Common myeloid progenitor, CD34-positive (primary cell): ENCODE measurements around the gene PA2G4.
"Not testable (repeated sequence)": the region's sequence is repeated elsewhere in the genome, so short reads cannot be mapped to it uniquely, and the experiment has no call there.

ENCODE experiments used
- CTCF ChIA-PET: fragments of 350-600 bp; sonication (Branson Sonifier 250); formaldehyde crosslinking; loops from one replicate; lab custom pipeline; 2021; ENCODE audit warnings: antibody characterized with exemption; lab: Charles Lee
- POLR2A ChIA-PET: fragments of 350-600 bp; sonication (Branson Sonifier 250); formaldehyde crosslinking; loops from one replicate; lab custom pipeline; 2021; ENCODE audit warnings: antibody characterized with exemption; lab: Charles Lee
- DNase-seq, 3 donors: peaks; one replicate each; pipeline versions ENCODE4 v3.0.0 to v3.0.0-alpha.2; 2013
- H3K27ac ChIP-seq, 2 experiments: 1 replicate in 1 of 2; 2 replicates in 1 of 2; pipeline ENCODE4 v1.7.0; 2013; ENCODE audit warnings: inconsistent platforms in 2 of 2, low read length in 2 of 2, mild to moderate bottlenecking in 2 of 2, low read depth in 1 of 2, moderate library complexity in 1 of 2; ENCODE audit not compliant: severe bottlenecking in 2 of 2, insufficient read depth in 1 of 2, poor library complexity in 1 of 2
- H3K27me3 ChIP-seq, 5 experiments: replicated peaks in 2 of 5; 1 replicate in 3 of 5; 2 replicates in 2 of 5; pipeline versions ENCODE4 v1.6.1 to v1.7.0; 2013; ENCODE audit warnings: low read length in 4 of 5, mild to moderate bottlenecking in 2 of 5, moderate library complexity in 2 of 5, inconsistent platforms in 1 of 5; ENCODE audit not compliant: insufficient read depth in 5 of 5, control insufficient read depth in 4 of 5
- H3K36me3 ChIP-seq, 4 experiments: 1 replicate in 2 of 4; 2 replicates in 2 of 4; pipeline versions ENCODE4 v1.6.1 to v1.7.0; 2013; ENCODE audit warnings: low read length in 3 of 4, control low read depth in 1 of 4, mild to moderate bottlenecking in 1 of 4; ENCODE audit not compliant: control insufficient read depth in 4 of 4, insufficient read depth in 4 of 4
- H3K4me1 ChIP-seq, 4 experiments: 1 replicate in 3 of 4; 2 replicates in 1 of 4; pipeline versions ENCODE4 v1.6.1 to v1.7.1; 2013; ENCODE audit warnings: low read length in 3 of 4, mild to moderate bottlenecking in 3 of 4, control low read depth in 1 of 4, inconsistent platforms in 1 of 4, moderate library complexity in 1 of 4; ENCODE audit not compliant: control insufficient read depth in 4 of 4, insufficient read depth in 4 of 4; ENCODE audit errors: control extremely low read depth in 1 of 4
- H3K4me3 ChIP-seq, 7 experiments: 1 replicate in 4 of 7; 2 replicates in 3 of 7; pipeline versions ENCODE4 v1.5.1 to v1.7.0; 2013; ENCODE audit warnings: mild to moderate bottlenecking in 7 of 7, low read length in 6 of 7, moderate library complexity in 6 of 7, inconsistent platforms in 2 of 7, low read depth in 2 of 7, control low read depth in 1 of 7; ENCODE audit not compliant: insufficient read depth in 4 of 7, control insufficient read depth in 1 of 7; ENCODE audit errors: extremely low read depth in 1 of 7
- H3K9me3 ChIP-seq, 5 experiments: 1 replicate in 4 of 5; 2 replicates in 1 of 5; pipeline versions ENCODE4 v1.6.1 to v1.7.1; 2013; ENCODE audit warnings: low read length in 4 of 5, mild to moderate bottlenecking in 2 of 5, inconsistent platforms in 1 of 5, low read depth in 1 of 5, moderate library complexity in 1 of 5; ENCODE audit not compliant: control insufficient read depth in 4 of 5, insufficient read depth in 2 of 5; ENCODE audit errors: control extremely low read depth in 1 of 5
- WGBS: methylation state at CpG from one replicate; pipeline ENCODE4 v1.1.5; 2013; ENCODE audit not compliant: insufficient coverage; 5-methylcytosine and 5-hydroxymethylcytosine counted together

The PA2G4 gene

GRCh38 chr12:56116267-56117081 is 12.1 kb downstream of the PA2G4 start, which contains the start of gene RPL41:
RPL41 (plus strand) TSS chr12:56116633.
- peaks cover 13 to 34% (median 23%) of the 10 kb centered on the region in 4 experiments for H3K4me1 ChIP-seq
- CTCF ChIA-PET: interaction anchor here (0.7 to 5.9 kb wide), 7 partner anchors 8 to 142 kb away, joined by 3 to 39 read pairs (median 4); partner anchors contain the start of genes ANKRD52, ESYT1, PA2G4 and RNF41
- WGBS: 0% methylated on average over 25 of the region's 34 CpGs
- POLR2A ChIA-PET: interaction anchor here (0.5 to 4.4 kb wide), 8 partner anchors 12 to 187 kb away, joined by 3 to 35 read pairs (median 3); partner anchors contain the start of genes ESYT1, PA2G4 and SMARCC2
- H3K27me3 ChIP-seq: no peaks in the 10 kb centered on the region
- H3K36me3 ChIP-seq: peaks cover 0 to 50% (median 29%) of the 10 kb centered on the region in 4 experiments
- H3K9me3 ChIP-seq: no peaks in the 10 kb centered on the region
- H3K27ac ChIP-seq: peak within 1 kb of the TSS; percentile 86 to 94
- peak; percentile 94 to 97 (median 96) for DNase-seq
- H3K4me3 ChIP-seq: peak within 1 kb of the TSS; percentile 62 to 100 (median 90)

DNA sequence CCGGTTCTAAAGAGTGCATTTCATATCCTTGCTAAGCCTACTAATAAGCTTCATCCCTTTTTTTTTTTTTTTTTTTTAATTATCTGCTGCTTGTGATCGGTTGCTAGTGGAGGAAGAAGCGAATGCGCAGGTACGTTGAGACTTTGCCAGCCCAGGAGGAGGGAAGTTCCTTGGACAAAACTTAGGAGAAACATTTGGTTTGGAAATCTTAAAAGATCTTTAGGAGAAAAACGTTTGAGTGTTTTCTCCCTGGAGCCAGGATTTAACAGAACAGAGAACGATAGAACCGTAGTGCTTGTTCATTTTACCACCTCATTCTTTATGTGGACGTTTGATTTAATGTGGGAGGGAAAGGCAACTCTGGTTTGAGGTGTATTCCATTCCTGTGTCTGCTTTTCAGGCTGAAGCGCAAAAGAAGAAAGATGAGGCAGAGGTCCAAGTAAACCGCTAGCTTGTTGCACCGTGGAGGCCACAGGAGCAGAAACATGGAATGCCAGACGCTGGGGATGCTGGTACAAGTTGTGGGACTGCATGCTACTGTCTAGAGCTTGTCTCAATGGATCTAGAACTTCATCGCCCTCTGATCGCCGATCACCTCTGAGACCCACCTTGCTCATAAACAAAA is 12.8 kb downstream of the PA2G4 start:
- H3K4me3 ChIP-seq: peak overlapping the region; percentile 62 to 100 (median 90)
- H3K36me3 ChIP-seq: peaks cover 0 to 51% (median 30%) of the 10 kb centered on the region in 4 experiments
- peaks cover 13 to 34% (median 23%) of the 10 kb centered on the region in 4 experiments for H3K4me1 ChIP-seq
- ChIA-PET POLR2A (interaction anchor here (0.5 to 4.4 kb wide), 5 partner anchors 11 to 72 kb away, joined by 3 to 35 read pairs (median 3); partner anchors contain the start of genes ESYT1, PA2G4 and SMARCC2), CTCF (interaction anchor here (0.7 to 12.4 kb wide), 9 partner anchors 9 to 141 kb away, joined by 3 to 198 read pairs (median 32); partner anchors contain the start of genes ANKRD52, ESYT1, PA2G4 and RNF41)
- DNase-seq, H3K9me3 ChIP-seq, H3K27me3 ChIP-seq: not testable (repeated sequence)
- peak overlapping the region; percentile 86 to 94 for H3K27ac ChIP-seq
- 0% methylated on average over 4 of the region's 16 CpGs for WGBS

DNA sequence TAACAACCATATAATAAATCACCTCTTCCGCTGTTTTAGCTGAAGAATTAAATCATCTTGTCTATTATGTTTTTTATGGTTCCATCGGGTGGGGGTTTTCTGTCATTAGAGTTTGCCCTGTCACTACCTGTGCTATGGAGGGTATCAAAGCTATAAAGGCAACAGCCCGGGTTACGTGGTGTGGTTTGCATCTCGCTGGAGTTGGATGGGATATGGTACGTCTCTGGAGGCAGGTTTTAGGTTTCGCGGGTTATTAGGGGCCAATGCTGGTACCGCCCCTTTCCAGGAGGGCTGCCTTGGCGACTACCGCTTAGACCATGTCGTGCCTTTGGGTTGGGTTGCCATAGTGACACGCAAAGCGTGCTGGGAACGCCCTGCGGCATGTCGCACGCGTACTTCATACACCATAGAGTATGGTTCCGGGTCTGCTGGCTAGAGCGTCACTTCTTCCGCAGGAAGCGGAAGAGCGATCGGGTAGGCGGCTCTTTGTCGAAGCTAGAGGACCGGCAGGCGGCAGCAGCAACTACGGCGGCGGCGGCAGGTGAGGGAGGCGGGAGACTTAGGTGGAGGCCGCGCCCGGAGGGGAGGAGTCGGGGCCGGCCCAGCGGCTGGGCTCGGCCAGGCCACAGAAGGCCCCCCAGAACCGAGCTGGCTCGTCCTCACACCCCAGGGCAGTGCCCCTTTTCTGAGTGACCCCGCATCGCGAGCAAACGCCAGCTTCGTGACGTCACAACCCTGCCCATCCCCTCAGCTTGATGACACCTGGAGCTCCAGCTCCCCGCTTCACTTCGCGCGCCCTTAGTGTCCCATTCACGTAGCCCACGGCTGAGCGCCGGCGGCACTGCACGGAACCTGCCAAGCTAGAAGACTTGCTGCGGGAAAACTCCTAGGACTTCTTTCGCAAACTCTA is 13.7 kb downstream of the PA2G4 start, which contains the start of gene ZC3H10:
ZC3H10 (plus strand) TSS at position 489 of the 910 bp plus-strand sequence. CDS start 2,297 bp downstream, outside the sequence.
- Histone ChIP-seq H3K27ac (peak within 1 kb of the TSS; percentile 86 to 94), H3K27me3 (no peaks in the 10 kb centered on the region), H3K9me3 (no peaks in the 10 kb centered on the region), H3K4me1 (peaks cover 13 to 34% (median 23%) of the 10 kb centered on the region in 4 experiments), H3K4me3 (peak within 1 kb of the TSS; percentile 74 to 100 (median 91)), H3K36me3 (peaks cover 2 to 47% (median 23%) of the 10 kb centered on the region in 4 experiments)
- ChIA-PET CTCF (interaction anchor here (0.6 to 12.4 kb wide), 25 partner anchors 10 to 346 kb away, joined by 3 to 198 read pairs (median 4); partner anchors contain the start of genes CS, ESYT1, MYL6B and PA2G4), POLR2A (interaction anchor here (0.5 to 4.4 kb wide), 11 partner anchors 10 to 235 kb away, joined by 3 to 35 read pairs (median 4); partner anchors contain the start of genes CNPY2, ESYT1, PA2G4 and SMARCC2)
- DNase-seq: peak; percentile 99 to 100 (median 100)
- WGBS: under 1% methylated on average over 57 of the region's 61 CpGs

GRCh38 chr12:56118688-56119357 is 14.5 kb downstream of the PA2G4 start:
- POLR2A ChIA-PET: interaction anchor here (0.6 to 4.4 kb wide), 8 partner anchors 9 to 234 kb away, joined by 3 to 35 read pairs (median 6); partner anchors contain the start of genes ESYT1, PA2G4 and SMARCC2
- CTCF ChIA-PET: interaction anchor here (0.7 to 12.4 kb wide), 24 partner anchors 9 to 345 kb away, joined by 3 to 198 read pairs (median 4); partner anchors contain the start of genes CS, ESYT1, MYL6B and PA2G4
- DNase-seq: no peak

DNA sequence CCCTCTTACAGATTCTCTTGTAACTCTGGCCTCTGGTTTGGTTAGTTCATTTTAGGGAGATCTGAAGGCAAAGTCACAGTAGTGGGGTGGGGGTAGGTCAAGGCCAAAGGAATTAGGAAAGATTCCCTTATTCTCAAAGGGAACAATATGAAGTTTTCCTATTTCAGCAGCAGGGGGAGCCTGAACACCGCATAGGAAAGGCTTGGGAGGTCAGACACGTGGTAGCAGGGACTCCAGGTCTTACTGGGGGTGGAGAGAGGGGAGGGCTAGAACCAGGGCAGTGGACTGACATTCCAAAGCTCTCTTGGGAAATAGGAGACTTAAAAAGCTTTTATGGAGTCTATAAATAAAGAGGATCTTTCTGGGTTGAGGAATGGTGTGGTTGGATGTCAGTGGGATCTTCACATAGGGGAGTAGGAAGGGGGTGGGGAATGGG is 15.0 kb downstream of the PA2G4 start:
- ChIA-PET POLR2A (interaction anchor here (1.7 kb wide), 1 partner anchor 70 kb away, joined by 13 read pairs; the partner anchor contains the start of gene SMARCC2), CTCF (interaction anchor here (0.8 to 12.4 kb wide), 25 partner anchors 9 to 345 kb away, joined by 3 to 198 read pairs (median 5); partner anchors contain the start of genes ANKRD52, ESYT1, RNF41 and SMARCC2)
- WGBS: 0% methylated on average over 2 of the region's 2 CpGs
- peaks cover 2 to 37% (median 19%) of the 10 kb centered on the region in 4 experiments for H3K36me3 ChIP-seq
- peak; percentile 80 to 86 (median 84) for DNase-seq
- H3K4me1 ChIP-seq: peaks cover 13 to 42% (median 27%) of the 10 kb centered on the region in 4 experiments
- H3K4me3 ChIP-seq: peak overlapping the region in 6 of 7 experiments; percentile 34 to 100 (median 90)
- peak overlapping the region in 1 of 2 experiments; percentile 94 for H3K27ac ChIP-seq
- no peaks in the 10 kb centered on the region for H3K9me3 ChIP-seq
- no peaks in the 10 kb centered on the region for H3K27me3 ChIP-seq

More at GRCh38 chr12:56118688-56119357, 14.5 kb downstream of the PA2G4 start:
- Histone ChIP-seq H3K4me3 (peak overlapping the region; percentile 74 to 100 (median 90)), H3K36me3 (peaks cover 2 to 39% (median 19%) of the 10 kb centered on the region in 4 experiments), H3K27me3 (no peaks in the 10 kb centered on the region), H3K27ac (peak overlapping the region; percentile 59 to 94), H3K9me3 (no peaks in the 10 kb centered on the region), H3K4me1 (peaks cover 13 to 36% (median 23%) of the 10 kb centered on the region in 4 experiments)
- WGBS: 1% methylated on average over 9 of the region's 13 CpGs
